ENCODE results near the gene ANKRD10. TPM values are rescaled to one million over a fixed set of nuclear protein-coding genes. Genes with fewer than 3 reads are reported as not detected.
"Not testable (repeated sequence)": the region's sequence is repeated elsewhere in the genome, so short reads cannot be mapped to it uniquely, and the experiment has no call there.

ANKRD10 gene
- total RNA-seq, 1 donor from 2014 or later = 24.3 TPM

DNA sequence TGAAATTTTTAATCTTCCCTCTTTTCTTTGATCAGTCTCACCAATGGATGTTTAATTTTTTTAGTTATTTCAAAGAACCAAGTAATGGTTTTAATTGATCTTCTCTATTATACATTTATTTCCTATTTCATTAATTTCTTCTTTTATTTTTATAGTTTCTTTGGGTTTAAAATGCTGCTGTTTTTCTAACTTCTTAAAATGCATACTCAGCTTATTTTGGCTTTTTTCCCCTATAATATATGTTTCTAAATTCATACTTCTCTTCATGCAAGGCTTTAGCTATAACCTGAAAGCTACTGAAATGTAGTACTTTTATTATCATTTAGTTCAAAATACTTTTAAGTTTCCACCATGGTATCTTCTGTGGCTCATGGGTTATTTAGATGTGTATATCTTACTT is 53.9 kb downstream of the ANKRD10 start:
- ATAC-seq = no peak

DNA sequence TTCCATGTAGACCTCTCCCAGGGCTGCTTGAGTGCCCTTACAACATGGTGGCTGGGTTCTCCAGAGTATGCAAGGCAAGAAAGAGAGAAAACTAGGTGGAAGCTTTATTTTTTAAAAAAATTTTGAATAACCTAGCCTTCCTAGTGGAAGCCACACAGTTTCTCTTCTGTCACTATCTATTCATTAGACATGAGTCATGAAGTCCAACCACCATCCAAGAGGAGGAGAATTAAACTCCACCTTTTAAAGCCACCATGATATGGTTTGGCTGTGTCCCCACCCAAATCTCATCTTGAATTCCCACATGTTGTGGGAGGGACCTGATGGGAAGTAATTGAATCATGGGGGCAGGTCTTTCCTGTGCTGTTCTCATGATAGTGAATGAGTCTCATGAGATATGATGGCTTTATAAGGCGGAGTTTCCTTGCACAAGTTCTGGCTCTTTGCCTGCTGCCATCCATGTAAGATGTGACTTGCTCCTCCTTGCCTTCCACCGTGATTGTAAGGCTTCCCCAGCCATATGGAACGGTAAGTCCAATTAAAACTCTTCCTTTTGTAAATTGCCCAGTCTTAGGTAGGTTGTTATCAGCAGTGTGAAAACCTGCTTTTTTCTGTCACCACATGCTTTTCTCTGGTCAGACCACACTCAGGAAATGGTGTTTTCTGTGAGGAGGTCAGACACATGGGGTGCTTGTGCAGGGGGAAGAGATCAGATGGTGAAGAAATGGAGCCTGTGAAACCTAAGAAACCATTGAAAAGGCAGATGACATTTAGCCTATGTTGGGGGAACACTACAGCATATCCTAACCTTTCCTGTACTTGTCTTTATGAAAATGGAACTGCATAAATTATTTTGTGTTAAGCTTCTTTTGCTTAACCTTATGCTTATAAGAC is 57.7 kb downstream of the ANKRD10 start:
- ATAC-seq = no peak

DNA sequence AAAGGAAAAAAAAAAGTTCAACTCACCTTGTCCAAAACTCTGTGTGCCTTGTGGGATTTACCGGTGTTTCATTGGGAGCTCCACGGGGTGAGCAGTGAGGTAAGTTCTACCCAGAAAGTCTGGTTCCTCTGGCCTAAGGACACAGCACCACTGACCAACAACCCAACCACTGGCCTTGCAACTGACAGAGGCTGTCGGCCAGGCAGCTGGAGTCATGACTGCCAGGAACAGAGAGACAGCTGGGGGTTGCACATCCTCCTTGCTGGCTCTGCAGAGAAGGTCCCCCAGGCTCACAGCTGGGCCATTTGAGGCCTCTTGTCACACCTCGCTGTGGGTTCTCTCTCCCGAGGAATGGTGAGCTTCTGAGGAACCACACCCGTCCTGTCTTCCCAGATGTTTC is 59.5 kb downstream of the ANKRD10 start:
- no peak for ATAC-seq

DNA sequence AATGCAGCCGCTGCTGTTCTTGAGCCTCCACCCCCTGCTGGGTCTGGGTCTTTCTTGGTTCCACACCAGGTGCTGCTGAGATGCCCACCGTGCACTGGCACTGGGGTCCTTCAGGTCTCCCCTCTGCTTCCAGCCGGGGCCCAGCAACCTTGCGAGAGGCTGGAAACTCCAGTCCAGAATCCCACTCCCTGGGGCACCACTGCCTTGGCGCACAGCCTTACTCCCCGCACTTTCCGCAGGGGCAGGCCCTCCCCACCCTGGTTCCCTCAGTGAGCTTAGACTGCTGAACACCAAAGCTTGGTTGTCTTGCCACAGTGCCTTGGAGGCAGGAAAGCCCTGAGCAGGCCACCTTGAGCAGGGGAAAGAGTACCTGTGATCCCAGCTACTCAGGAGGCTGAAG is 60.0 kb downstream of the ANKRD10 start:
- ATAC-seq = no peak

DNA sequence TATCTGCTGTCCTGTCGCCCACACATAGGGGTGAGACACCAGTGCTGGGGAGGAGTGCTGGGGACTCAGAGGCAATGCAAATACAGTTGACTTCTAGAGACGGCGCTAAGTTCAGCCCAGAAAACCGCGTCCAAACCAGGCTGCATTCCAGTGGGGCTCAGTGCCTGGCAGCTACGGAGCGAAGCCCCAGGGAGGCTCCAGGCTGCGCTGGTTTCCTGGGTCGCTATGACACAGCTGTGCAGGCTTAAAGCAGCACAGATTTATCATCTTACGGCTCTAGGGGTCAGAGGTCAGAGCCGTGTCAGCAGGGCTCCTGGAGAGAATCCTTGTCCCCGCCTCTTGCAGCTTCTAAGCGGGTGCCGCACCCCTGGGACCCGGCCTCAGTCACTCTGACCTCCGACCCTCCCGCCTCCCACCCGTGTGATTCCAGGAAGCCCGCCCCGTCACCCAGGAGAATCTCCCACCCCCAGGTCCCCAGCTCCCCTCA is 61.6 kb downstream of the ANKRD10 start:
- ATAC-seq = no peak

DNA sequence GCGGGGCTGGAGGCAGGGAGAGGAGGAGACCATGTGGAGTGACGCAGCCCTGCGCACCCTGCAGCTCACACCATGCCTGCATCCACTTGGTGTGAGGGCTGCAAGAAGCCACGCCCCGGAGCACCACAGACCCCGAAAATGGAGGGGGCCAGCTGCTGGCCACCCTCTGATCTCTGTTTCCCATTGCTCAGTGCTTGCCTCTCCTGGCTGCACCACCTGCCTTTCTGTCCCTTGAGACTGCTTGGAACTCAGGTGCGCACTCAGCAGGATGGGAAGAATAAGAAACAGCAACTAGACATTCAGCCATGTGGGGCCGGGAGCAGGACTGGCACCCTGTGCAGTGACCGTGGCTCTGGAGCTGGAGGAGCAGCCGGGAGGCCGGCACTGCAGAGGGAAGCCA is 64.0 kb downstream of the ANKRD10 start:
- ATAC-seq = no peak

DNA sequence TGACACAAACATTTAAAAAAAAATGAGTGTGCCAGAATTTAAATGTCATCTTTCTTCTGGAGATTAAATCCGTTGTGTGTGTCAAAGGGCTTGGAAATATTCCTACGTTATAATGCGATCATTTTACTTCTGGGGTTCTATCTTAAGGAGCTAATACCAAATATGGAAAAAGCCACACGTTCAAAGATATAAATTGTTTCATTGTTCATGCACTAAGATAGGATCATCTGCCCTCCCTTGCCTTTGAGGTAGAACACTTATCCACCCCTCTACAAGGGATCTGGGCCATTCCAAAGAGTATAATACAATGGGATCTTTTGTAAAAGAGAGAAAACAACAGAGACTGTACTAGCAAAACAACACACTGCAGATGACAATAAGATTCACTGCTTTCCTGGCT is 64.9 kb downstream of the ANKRD10 start:
- no peak for ATAC-seq

DNA sequence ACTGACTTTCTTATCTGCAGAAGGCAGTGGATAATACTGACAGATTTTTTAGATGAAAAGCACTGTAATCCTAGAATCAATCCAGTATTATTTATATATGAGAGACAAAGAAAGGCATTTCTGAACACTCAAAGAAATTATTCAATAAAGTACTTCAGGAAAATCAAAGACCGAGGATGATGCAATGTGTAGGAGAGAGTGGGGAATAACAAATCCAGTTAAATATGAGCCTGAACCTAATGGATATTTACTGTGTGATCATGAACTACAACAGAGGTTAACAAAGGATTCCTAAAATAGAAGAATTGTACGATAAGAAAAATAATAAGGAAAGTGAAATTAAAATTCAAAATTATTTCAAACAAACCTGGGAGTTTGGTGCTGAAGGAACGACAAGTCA is 69.3 kb downstream of the ANKRD10 start:
- no peak for ATAC-seq

DNA sequence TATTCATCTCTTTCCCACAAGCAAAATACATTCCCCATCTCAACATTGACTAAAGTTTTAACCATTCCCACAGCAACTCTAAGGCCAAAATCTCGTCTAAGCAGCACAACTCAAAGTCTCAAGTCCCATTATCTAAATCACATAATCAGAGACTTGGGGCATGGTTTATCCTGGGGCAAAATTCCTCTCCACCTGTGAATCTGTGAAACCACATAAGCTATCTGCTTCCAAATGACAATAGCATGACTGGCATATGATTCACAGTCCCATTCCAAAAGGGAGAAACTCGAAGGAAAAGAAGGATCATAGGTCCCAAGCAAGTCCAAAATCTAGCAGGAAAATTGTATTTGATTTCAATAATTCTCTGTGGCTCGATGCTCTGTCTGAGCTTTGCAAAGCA is 73.0 kb downstream of the ANKRD10 start:
- no peak for ATAC-seq

DNA sequence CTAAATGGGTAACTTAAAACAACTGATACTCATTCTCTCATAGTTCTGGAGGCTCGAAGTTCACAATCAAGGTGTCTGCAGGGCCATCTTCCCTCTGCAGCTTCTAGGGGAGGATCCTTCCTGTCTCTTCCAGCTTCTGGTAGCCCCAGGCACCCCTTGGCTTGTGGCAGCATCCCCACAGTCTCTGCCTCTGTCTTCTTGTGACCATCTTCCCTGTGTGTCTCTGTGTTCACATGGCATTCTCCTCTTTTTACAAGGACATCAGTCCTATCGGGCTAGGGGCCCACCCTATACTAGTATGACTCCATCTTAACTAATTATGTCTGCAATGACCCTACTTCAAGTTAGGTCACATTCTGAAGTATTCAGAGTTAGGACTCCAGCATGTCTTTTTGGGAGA is 73.5 kb downstream of the ANKRD10 start:
- ATAC-seq = no peak

DNA sequence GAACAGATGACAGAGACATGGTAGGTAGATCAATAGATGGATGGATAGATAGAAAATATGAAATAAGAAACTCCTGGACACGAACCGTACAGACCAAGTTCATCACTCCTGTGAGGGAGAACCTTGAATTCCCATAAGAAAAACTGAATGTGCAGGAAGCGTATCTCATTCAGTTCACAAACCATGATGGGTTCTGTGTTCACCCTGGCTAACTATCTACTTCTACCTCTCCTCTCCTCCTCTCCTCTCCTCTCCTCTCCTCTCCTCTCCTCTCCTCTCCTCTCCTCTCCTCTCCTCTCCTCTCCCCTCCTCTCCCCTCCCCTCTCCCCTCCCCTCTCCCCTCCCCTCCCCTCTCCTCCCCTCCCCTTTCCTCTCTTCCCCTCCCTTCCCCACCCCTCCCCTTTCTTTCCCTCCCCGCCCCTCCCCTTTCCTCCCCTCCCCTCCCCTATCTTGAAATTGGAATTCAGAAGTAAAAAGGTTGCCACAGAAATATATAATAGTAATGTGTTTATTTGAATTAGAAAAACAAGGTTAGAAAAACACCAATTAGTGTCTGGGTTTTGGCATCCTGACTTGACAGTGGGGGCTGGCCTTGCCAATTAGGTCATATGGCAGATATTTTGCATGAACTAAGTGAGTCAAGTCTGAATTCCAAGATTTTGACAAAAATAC is 75.9 kb downstream of the ANKRD10 start:
- no peak for ATAC-seq

DNA sequence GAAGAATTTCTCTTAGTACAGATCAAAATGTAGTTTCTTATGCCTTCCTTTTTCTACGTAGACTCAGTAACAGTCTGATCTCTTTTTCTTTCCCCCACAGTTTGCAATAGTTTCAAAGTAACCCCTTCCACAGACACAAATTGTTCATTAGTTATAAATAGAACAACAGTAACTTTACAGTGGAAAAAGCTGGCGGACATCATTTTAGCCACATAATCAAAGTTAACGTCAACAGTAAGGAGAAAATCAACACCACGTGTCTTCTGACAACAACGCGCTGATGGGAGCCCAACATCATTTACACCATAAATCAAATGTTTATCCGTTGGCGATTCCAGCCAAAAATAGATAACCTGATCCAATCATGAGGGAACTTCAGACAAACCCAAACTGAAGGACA is 76.8 kb downstream of the ANKRD10 start:
- no peak for ATAC-seq

DNA sequence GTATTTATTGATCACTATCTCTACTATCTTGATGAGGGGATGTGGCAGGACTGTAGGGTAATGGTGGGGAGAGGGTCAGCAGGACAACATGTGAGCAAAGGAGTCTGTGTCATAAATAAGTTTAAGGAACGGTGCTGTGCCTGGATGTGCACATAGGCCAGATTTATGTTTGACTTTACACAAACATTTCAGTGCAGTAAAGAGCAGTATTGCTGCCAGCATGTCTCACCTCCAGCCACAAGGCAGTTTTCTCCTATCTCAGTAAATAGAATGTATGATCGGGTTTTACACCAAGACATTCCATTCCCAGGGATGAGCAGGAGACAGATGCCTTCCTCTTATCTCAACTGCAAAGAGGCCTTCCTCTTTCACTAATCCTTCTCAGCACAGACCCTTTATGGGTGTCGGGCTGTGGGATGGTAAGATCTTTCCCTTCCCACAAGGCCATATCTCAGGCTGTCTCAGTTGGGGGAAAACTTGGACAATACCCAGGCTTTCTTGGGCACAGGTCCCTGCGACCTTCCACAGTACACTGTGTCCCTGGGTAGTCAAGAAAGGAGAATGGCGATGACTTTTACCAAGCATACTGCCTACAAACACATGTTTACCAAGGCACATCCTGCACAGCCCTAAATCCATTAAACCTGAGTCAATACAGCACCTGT is 77.3 kb downstream of the ANKRD10 start:
- ATAC-seq = not testable (repeated sequence)

DNA sequence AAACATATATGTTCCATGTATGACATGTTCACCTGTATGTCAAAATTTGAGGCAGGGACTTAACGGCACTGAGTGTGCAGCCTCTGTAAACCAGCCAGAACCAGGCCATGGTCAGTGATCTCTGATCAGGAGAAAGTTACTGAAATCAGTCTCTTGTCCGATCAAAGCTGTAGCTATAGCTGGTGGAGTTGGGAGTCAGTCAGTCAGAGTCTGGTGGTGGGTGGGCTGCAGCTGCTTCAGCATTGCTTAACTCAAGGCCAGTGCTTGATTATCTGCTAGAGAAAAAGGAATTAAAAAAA is 78.3 kb downstream of the ANKRD10 start:
- no peak for ATAC-seq

DNA sequence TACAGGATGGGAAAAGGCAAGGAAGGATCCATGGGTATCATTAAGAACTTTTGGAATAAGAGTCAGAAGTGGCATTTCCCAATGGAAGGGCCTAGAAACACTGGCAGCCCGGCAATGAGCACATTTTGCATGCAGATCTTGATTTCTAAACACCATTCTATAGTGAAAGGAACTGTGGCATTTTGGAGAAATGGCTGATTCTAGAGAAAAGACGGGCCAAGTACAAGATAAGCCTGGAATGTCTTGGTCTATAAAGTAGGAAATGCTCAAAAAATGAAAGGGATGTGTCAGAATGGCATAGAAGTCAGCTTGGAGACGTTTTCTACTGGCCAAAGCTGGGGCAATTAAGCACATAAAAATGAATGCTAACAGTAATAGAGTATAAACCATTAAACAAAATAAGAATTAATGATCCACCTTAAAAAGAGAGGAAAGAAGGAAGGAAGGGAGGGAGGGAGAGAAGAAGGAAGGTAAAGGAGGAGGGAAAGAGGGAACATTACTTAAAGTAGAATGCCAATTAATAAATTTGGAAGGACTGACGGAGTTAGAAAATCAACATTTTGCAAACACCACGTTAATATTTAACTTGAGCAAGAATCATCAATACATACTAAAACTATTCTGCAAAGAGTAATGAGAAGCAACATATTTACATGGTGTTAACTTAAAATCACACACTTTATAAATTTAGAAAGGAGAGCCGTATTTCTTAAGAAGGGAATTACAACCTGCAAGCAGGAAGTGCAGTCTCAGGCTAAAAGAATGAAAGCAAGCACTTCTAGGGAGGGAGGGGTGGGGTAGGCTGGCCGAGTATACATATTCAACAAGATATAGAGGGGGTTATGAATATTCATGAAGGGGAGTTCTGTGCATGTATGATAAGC is 78.9 kb downstream of the ANKRD10 start:
- no peak for ATAC-seq

DNA sequence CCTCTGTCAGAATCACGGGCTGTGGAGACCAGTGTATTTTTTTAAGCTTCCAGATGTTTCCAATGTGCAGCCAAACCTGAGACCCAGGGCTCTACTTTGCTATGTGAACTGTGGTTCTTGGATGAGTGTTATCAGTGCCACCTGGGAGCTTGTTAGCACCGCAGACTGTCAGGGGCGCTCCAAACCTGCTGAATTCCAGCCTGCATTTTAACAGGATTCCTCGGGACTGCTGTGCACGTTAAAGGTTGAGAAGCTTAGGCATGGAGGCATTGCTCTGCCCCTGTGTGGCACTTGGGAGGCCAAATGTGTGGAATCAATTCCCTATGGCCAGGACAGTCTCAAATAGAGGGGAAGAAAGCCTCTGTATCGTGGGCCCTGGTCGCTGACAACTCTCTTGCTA is 80.3 kb downstream of the ANKRD10 start:
- no peak for ATAC-seq

DNA sequence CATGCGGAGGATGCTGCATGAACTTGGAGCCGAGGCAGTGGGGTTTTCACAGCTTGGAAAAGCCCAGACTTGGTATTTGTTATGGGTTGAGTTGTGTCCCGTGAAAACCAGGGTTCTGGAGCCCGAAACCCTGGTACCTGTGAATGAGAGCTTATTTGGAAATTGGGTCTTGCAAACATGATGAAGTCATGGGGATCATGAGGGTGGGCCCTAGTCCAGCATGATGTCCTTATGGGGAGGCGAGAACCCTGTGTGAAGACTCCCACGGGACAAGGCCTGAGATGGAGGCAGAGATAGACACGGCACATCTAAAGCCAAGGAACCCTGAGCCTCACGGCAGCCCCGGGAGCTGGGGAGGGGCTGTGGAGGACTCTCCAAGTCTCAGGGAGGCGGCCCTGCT is 82.3 kb downstream of the ANKRD10 start:
- no peak for ATAC-seq

DNA sequence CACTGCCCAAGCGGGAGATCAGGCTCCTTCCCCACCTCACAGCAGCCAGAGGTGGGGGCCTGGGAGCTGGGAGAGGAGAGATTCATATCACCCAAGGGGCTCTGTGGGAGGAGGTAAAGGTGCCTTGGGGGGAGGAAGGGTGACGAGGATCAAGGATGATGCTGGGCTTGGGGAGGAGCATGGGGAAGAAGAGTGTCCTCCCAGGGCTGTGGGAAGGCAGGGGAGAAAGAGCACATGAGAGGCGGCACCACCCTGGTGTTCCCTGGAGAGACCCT is 82.7 kb downstream of the ANKRD10 start:
- no peak for ATAC-seq

DNA sequence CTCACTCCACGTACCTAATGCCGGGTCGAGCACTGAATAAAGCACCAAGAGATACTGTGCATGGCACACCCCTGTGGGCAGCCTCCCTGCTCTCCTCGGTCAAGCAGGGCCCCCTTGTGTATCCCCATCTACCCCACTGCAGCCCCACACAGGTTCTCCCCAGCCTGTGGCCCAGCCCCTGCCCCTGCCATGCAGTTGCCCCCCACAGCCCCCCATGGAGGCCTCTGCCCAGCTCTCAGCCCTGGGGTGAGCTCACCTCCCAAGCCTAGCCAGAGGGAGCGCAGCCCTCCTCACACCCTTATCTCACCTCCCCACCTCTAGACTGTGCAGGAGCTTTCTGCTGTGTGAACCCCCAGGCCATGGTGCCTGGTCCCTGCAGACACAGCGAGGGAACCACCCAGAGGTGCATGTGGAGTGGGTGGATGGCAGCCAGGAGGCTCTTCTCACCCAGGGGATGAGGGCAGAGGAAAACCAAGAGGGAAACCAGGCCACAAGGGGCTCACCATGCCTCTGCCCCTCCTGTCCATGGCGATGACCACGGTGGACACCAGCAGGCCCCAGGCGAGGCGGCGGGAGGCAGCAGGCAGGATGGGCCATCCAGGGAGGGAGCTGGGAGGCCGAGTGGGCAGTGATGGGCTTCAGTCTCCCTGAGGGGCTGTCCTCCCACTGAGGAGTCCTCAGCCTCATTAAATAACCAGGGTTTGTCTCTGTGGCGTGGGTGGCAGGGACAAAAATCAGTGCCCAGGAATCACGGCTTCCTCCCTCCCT is 83.2 kb downstream of the ANKRD10 start:
- no peak for ATAC-seq

DNA sequence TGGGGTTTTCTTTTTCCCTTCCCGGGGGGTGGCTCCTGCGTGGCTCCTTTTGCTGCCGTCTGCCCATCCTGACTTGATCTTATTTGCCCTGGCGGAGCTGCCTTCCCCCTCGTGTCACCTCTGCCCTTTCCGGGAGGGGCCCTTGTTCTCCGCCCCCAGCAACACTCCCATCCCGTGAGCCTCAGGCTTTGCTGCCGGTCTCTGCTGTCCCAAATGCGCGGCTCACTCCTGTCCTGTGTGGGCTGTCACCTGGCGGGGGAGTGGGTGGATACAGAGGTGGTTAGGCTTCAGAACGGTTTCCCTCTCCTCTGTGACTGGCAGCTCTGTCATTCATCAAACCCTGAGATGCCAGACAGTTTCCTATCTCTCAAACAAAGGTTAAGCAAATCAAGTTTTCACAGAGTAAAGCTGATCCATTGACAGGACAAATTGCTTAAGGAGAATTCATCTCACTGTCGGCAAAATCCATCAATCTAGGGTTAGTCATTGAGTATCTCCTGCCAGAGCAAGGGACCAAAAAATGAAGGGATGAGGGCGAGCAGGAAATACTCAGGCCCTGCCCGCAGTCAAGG is 84.0 kb downstream of the ANKRD10 start:
- ATAC-seq = no peak

DNA sequence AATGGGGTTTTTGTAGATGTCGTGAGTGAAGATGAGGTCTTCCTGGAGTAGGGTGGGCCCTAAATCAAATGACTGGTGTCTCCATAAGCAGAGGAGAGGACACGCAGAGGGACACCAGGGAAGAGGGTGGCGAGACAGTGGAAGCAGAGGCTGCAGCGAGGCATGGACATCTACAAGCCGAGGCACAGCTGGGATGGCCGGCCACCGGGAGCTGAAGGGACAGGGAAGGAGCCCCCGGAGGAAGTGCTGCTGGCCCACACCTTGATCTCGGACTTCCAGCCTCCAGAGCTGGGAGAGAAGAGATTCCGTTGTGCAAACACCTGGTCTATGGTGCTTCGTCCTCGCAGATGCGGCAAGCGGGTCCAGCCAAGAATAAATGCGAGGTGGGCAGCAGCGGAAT is 84.5 kb downstream of the ANKRD10 start:
- ATAC-seq = no peak

DNA sequence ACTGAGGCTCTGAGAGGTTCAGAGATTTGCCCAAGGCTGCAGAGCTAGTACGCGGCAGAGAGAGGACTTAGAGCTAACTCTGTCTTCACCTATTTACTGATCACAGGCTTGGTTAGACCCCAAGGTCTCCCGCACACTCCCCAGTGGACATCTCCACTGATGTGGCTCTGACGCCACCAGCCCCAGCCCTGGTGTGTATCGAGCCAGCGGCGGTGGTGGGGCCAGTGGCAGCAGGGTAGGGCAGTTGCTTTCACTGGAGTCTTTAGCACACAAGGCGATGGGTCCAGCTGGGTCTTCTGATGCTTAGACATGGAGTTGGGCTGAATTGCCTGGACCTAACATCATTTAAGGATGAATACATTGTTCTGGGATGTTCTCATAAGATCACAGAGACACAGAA is 85.4 kb downstream of the ANKRD10 start:
- ATAC-seq = no peak
